NCI-H2029 (cell line): ENCODE measurements around the gene NDUFA13.

ENCODE experiments used
- DNase-seq: peaks from one replicate; lab custom pipeline; 2025; lab: John Stamatoyannopoulos, UW

NDUFA13 gene

GRCh38 chr19:19571071-19571786 lies 55.2 kb downstream of the NDUFA13 start:
- DNase-seq: no peak

GRCh38 chr19:19575411-19575810 lies 59.4 kb downstream of the NDUFA13 start:
- no peak for DNase-seq
